IMR-90 (cell line): Measurements from ENCODE around the gene RABGAP1. TPM values are rescaled to one million over a fixed set of nuclear protein-coding genes. Genes with fewer than 3 reads are reported as not detected.
A peak's percentile ranks its signal among the peaks of the same experiment; 100 is the strongest.

Experiments used
- ATAC-seq: fragments of 200-7000 bp; cut with Tn5 transposase; 2 replicates; pipeline ENCODE4 v1.9.1; 2020; ENCODE audit warnings: low read depth, mild to moderate bottlenecking, moderate library complexity
- BruUV-seq: library from RNA; stranded (reverse); fragments of 400-500 nt; replicated peaks from 2 replicates; lab custom pipeline; 2021; lab: Mats Ljungman, UMichigan
- CTCF ChIA-PET: fragments of 300-600 bp; formaldehyde crosslinking; extraction: SDS; loops from one replicate; lab custom pipeline; 2021; ENCODE audit warnings: antibody characterized with exemption; lab: Yijun Ruan, JAX
- POLR2A ChIA-PET: fragments of 300-600 bp; sonication (Branson Sonifier 250); formaldehyde crosslinking; loops from one replicate; lab custom pipeline; 2022; ENCODE audit warnings: antibody characterized with exemption; ENCODE audit not compliant: unreplicated experiment; lab: Charles Lee
- DNase-seq: peaks from one replicate; pipeline ENCODE4 v3.0.0; 2013
- H2AFZ ChIP-seq: replicated peaks from 2 replicates; pipeline ENCODE3; 2013; ENCODE audit warnings: low read length, mild to moderate bottlenecking; ENCODE audit not compliant: poor library complexity
- H2AK5ac ChIP-seq: 2 replicates; pipeline ENCODE4 v1.6.1; 2013; ENCODE audit warnings: low read depth, low read length, inconsistent platforms
- H2AK9ac ChIP-seq: replicated peaks from 2 replicates; pipeline ENCODE3; 2013; ENCODE audit warnings: mild to moderate bottlenecking, low read depth, low read length, moderate library complexity; ENCODE audit not compliant: poor library complexity
- H2BK120ac ChIP-seq: 2 replicates; pipeline ENCODE4 v1.6.1; 2013; ENCODE audit warnings: low read depth, low read length, inconsistent platforms
- H2BK15ac ChIP-seq: 3 replicates; pipeline ENCODE4 v1.6.1; 2013; ENCODE audit warnings: low read depth, low read length, inconsistent platforms
- H2BK20ac ChIP-seq: 2 replicates; pipeline ENCODE4 v1.6.1; 2013; ENCODE audit warnings: low read depth, mild to moderate bottlenecking, inconsistent platforms, low read length, moderate library complexity
- H2BK5ac ChIP-seq: 2 replicates; pipeline ENCODE4 v1.6.1; 2013; ENCODE audit warnings: mild to moderate bottlenecking, low read depth, low read length, inconsistent platforms; ENCODE audit not compliant: poor library complexity, severe bottlenecking
- H3K14ac ChIP-seq: replicated peaks from 2 replicates; pipeline ENCODE4 v1.6.1; 2013; ENCODE audit warnings: low read depth, low read length, inconsistent platforms
- H3K18ac ChIP-seq: 2 replicates; pipeline ENCODE4 v1.6.1; 2013; ENCODE audit warnings: low read depth, low read length, control low read depth
- H3K23ac ChIP-seq: 2 replicates; pipeline ENCODE4 v1.6.1; 2013; ENCODE audit warnings: low read depth, low read length, inconsistent platforms
- H3K27ac ChIP-seq: 2 replicates; pipeline ENCODE4 v1.5.1; 2013; ENCODE audit warnings: mild to moderate bottlenecking, control low read depth, low read length; ENCODE audit not compliant: insufficient read depth
- H3K27me3 ChIP-seq: 2 replicates; pipeline ENCODE4 v1.6.1; 2013; ENCODE audit warnings: low read length; ENCODE audit not compliant: control insufficient read depth, insufficient read depth
- H3K36me3 ChIP-seq: 2 replicates; pipeline ENCODE4 v1.6.1; 2013; ENCODE audit warnings: low read length, mixed read lengths; ENCODE audit not compliant: control insufficient read depth, insufficient read depth
- H3K4ac ChIP-seq: 2 replicates; pipeline ENCODE4 v1.6.1; 2013; ENCODE audit warnings: low read depth, low read length, inconsistent platforms
- H3K4me1 ChIP-seq: 2 replicates; pipeline ENCODE4 v1.6.1; 2013; ENCODE audit warnings: low read length, mixed read lengths; ENCODE audit not compliant: control insufficient read depth, insufficient read depth
- H3K4me2 ChIP-seq: 2 replicates; pipeline ENCODE4 v1.6.1; 2013; ENCODE audit warnings: low read depth, mild to moderate bottlenecking, control low read depth, low read length, moderate library complexity
- H3K4me3 ChIP-seq: 2 replicates; pipeline ENCODE4 v1.5.1; 2013; ENCODE audit warnings: low read depth, mild to moderate bottlenecking, control low read depth, low read length, moderate library complexity; ENCODE audit not compliant: insufficient read depth
- H3K56ac ChIP-seq: 2 replicates; pipeline ENCODE4 v1.6.1; 2013; ENCODE audit warnings: low read length, inconsistent platforms; ENCODE audit not compliant: insufficient read depth; ENCODE audit errors: extremely low read depth
- H3K79me1 ChIP-seq, 2 experiments: 2 replicates each; pipeline ENCODE4 v1.6.1; 2013; ENCODE audit warnings: low read length in 2 of 2, inconsistent platforms in 1 of 2, low read depth in 1 of 2
- H3K9ac ChIP-seq: 2 replicates; pipeline ENCODE4 v1.6.1; 2013; ENCODE audit warnings: low read depth, low read length, control low read depth
- H3K9me1 ChIP-seq: 2 replicates; pipeline ENCODE4 v1.6.1; 2013; ENCODE audit warnings: low read length, inconsistent platforms; ENCODE audit not compliant: insufficient read depth
- H3K9me3 ChIP-seq: 2 replicates; pipeline ENCODE4 v1.6.1; 2013; ENCODE audit warnings: low read length; ENCODE audit not compliant: control insufficient read depth, insufficient read depth
- H4K20me1 ChIP-seq: 2 replicates; pipeline ENCODE4 v1.6.1; 2013; ENCODE audit warnings: low read length, inconsistent platforms; ENCODE audit not compliant: insufficient read depth
- H4K5ac ChIP-seq: 2 replicates; pipeline ENCODE4 v1.6.1; 2013; ENCODE audit warnings: mild to moderate bottlenecking, low read depth, low read length, control low read depth
- H4K8ac ChIP-seq, 2 experiments: 2 replicates each; pipeline ENCODE4 v1.6.1; 2013; ENCODE audit warnings: low read depth in 2 of 2, low read length in 2 of 2, control low read depth in 1 of 2, inconsistent platforms in 1 of 2
- H4K91ac ChIP-seq: 2 replicates; pipeline ENCODE4 v1.6.1; 2013; ENCODE audit warnings: low read depth, low read length, inconsistent platforms; ENCODE audit not compliant: insufficient read depth
- BHLHE40 ChIP-seq: fragments of 150-350 bp; IDR thresholded peaks from 2 replicates; pipeline ENCODE4 v1.6.1; 2016; ENCODE audit warnings: mild to moderate bottlenecking, low read depth, low read length
- CEBPB ChIP-seq: IDR thresholded peaks from 2 replicates; pipeline ENCODE4 v1.6.1; 2012; ENCODE audit warnings: low read depth, low read length, improper control_type of control experiment
- CHD1 ChIP-seq: IDR thresholded peaks from 2 replicates; pipeline ENCODE4 v1.6.1; 2012; ENCODE audit warnings: low read depth, low read length, improper control_type of control experiment
- ELK1 ChIP-seq: fragments of 150-350 bp; IDR thresholded peaks from 2 replicates; pipeline ENCODE4 v1.6.1; 2016; ENCODE audit warnings: low read depth, mild to moderate bottlenecking, low read length, moderate library complexity, borderline replicate concordance
- FOS ChIP-seq: fragments of 150-350 bp; IDR thresholded peaks from 2 replicates; pipeline ENCODE4 v1.6.1; 2016; ENCODE audit warnings: low read depth, low read length
- MAFK ChIP-seq: IDR thresholded peaks from 2 replicates; pipeline ENCODE4 v1.6.1; 2012; ENCODE audit warnings: low read depth, low read length, improper control_type of control experiment
- MAZ ChIP-seq: IDR thresholded peaks from 2 replicates; pipeline ENCODE4 v1.6.1; 2012; ENCODE audit warnings: low read depth, mild to moderate bottlenecking, low read length, improper control_type of control experiment, moderate library complexity, borderline replicate concordance
- MXI1 ChIP-seq: IDR thresholded peaks from 2 replicates; pipeline ENCODE4 v1.6.1; 2012; ENCODE audit warnings: low read depth, mild to moderate bottlenecking, low read length, moderate library complexity, borderline replicate concordance
- NFE2L2 ChIP-seq: fragments of 150-350 bp; IDR thresholded peaks from 2 replicates; pipeline ENCODE4 v1.6.1; 2016; ENCODE audit warnings: low read depth, mild to moderate bottlenecking, low read length
- POLR2A ChIP-seq: IDR thresholded peaks from 2 replicates; pipeline ENCODE4 v1.6.1; 2012; ENCODE audit warnings: mild to moderate bottlenecking, low read depth, low read length
- RAD21 ChIP-seq: IDR thresholded peaks from 2 replicates; pipeline ENCODE4 v1.6.1; 2012; ENCODE audit warnings: low read length, improper control_type of control experiment
- RCOR1 ChIP-seq: IDR thresholded peaks from 2 replicates; pipeline ENCODE4 v1.6.1; 2012; ENCODE audit warnings: mild to moderate bottlenecking, low read length, improper control_type of control experiment; ENCODE audit not compliant: insufficient replicate concordance
- RFX5 ChIP-seq: IDR thresholded peaks from 2 replicates; pipeline ENCODE4 v1.8.0; 2012; ENCODE audit warnings: low read depth, mild to moderate bottlenecking, low read length, moderate library complexity
- SMC3 ChIP-seq: fragments of 150-350 bp; IDR thresholded peaks from 2 replicates; pipeline ENCODE4 v1.6.1; 2016; ENCODE audit warnings: low read depth, mild to moderate bottlenecking, antibody characterized with exemption, low read length, moderate library complexity
- USF2 ChIP-seq: fragments of 150-350 bp; IDR thresholded peaks from 2 replicates; pipeline ENCODE4 v1.6.1; 2017; ENCODE audit warnings: mild to moderate bottlenecking, antibody characterized with exemption, low read length, low read depth
- WGBS, 2 experiments: methylation state at CpG; one replicate each; pipeline versions ENCODE4 v1.1.5 to v1.1.7; 2013; ENCODE audit warnings: missing lambda C conversion rate in 2 of 2; ENCODE audit not compliant: insufficient read length in 1 of 2; ENCODE audit errors: extremely low coverage in 2 of 2; 5-methylcytosine and 5-hydroxymethylcytosine counted together
- dilution Hi-C: fragments of 300-500 bp; cut with HindIII; formaldehyde crosslinking; loops from one replicate; pipeline ENCODE4 v1.14.3; 2018; ENCODE audit warnings: low sequenced_read_pairs; ENCODE audit not compliant: unreplicated experiment
- in situ Hi-C: fragments of 300-500 bp; cut with MboI; formaldehyde crosslinking; loops from 3 replicates; pipeline ENCODE4 v1.14.3; 2019; ENCODE audit warnings: low sequenced_read_pairs, inconsistent platforms, mixed read lengths
- intact Hi-C: fragments of 100-400 bp; cut with micrococcal nuclease; formaldehyde crosslinking; loops from 2 replicates; pipeline ENCODE4 v1.10.0; 2022
- polyA plus RNA-seq, 3 experiments: library from polyadenylated mRNA; depleted of rRNA; stranded (reverse); fragments of >200 nt; gene quantifications; 2 replicates each; pipeline ENCODE4 v1.2.3, GENCODE V29; 2012; ENCODE audit warnings: low replicate concordance in 1 of 3
- total RNA-seq: library from RNA; depleted of rRNA; stranded (reverse); fragments of >200 nt; gene quantifications from 2 replicates; pipeline ENCODE4 v1.2.3, GENCODE V29; 2012
- TF ChIP-seq, protein P1 (sequence below): conservative IDR thresholded peaks from 2 replicates; pipeline ENCODE4 v1.5.1; 2012; ENCODE audit warnings: mild to moderate bottlenecking, low read depth, low read length, improper control_type of control experiment

RABGAP1 gene
- total and polyA plus RNA-seq, 2 of the 4 experiments (the other 2 are of a cell fraction), result 20.0 to 53.9 TPM

DNA sequence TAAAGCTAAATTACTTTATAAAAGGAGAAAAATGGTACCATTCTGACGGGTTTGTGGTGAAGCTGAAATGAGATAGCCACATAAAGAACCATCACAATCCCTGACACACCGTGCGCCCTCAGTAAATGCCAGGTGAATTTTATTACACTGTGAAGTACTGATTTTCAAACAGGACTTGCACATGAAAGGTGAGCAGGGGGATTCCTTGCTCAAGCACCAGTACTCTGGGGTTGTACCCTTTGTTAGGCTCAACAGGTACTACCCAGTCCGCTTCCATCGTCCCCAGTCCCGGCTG, 419 bp upstream of the RABGAP1 start:
- Histone ChIP-seq H2BK15ac (no peak overlapping the region), H2BK5ac (peak overlapping the region; percentile 39), H3K27ac (peak overlapping the region; percentile 51; the same call in 1 of the 2 replicates), H3K4me1 (peaks cover 5% of the 10 kb centered on the region), H3K27me3 (no peaks in the 10 kb centered on the region), H4K20me1 (peaks cover 15% of the 10 kb centered on the region; the same call in 1 of the 2 replicates), H3K18ac (no peak overlapping the region), H3K56ac (no peak overlapping the region), H3K4ac (peak overlapping the region; percentile 43), H3K14ac (peak overlapping the region; percentile 40), H3K23ac (no peak overlapping the region), H3K9me1 (no peaks in the 10 kb centered on the region), H2BK120ac (no peak overlapping the region), H3K4me2 (peak overlapping the region; percentile 98), H4K91ac (peak overlapping the region; percentile 3; the same call in 1 of the 2 replicates), H3K9ac (peak overlapping the region; percentile 8; the same call in 1 of the 2 replicates), H4K5ac (peak overlapping the region; percentile 96), H3K9me3 (no peaks in the 10 kb centered on the region), H3K79me1 (peaks cover 11 to 38% of the 10 kb centered on the region in 2 experiments), H4K8ac (peak overlapping the region; percentile 89 to 98), H2AFZ (peak overlapping the region; percentile 72), H2AK9ac (no peak overlapping the region), H2AK5ac (peak overlapping the region; percentile 88; the same call in 1 of the 2 replicates), H3K36me3 (peaks cover 14% of the 10 kb centered on the region), H2BK20ac (no peak overlapping the region), H3K4me3 (peak overlapping the region; percentile 30)
- no TSS peak for BruUV-seq
- no peak for ATAC-seq
- POLR2A ChIA-PET, result interaction anchor here (0.7 to 1.1 kb wide), 4 partner anchors 9 to 31 kb away, joined by 3 to 5 read pairs (median 4); partner anchors contain the start of gene ZBTB26
- dilution Hi-C loops (no loop called here), in situ Hi-C loops (no loop called here), intact Hi-C loops (loop anchor here (1.0 to 2.0 kb wide), 2 partner anchors 9 to 36 kb away; partner anchors contain the start of genes RC3H2 and ZBTB26)
- WGBS, 2 experiments, result no CpG with 5 or more reads among the region's 6 CpGs
- CTCF ChIA-PET, result no interaction called here
- no peak for DNase-seq
- TF ChIP-seq RCOR1, result no peak
- no peak for TF ChIP-seq CEBPB
- TF ChIP-seq MXI1, result no peak
- no peak for TF ChIP-seq CHD1
- no peak for TF ChIP-seq USF2
- TF ChIP-seq RAD21, result no peak
- TF ChIP-seq MAFK, result no peak
- no peak for TF ChIP-seq SMC3
- TF ChIP-seq NFE2L2, result no peak
- TF ChIP-seq, protein P1, sequence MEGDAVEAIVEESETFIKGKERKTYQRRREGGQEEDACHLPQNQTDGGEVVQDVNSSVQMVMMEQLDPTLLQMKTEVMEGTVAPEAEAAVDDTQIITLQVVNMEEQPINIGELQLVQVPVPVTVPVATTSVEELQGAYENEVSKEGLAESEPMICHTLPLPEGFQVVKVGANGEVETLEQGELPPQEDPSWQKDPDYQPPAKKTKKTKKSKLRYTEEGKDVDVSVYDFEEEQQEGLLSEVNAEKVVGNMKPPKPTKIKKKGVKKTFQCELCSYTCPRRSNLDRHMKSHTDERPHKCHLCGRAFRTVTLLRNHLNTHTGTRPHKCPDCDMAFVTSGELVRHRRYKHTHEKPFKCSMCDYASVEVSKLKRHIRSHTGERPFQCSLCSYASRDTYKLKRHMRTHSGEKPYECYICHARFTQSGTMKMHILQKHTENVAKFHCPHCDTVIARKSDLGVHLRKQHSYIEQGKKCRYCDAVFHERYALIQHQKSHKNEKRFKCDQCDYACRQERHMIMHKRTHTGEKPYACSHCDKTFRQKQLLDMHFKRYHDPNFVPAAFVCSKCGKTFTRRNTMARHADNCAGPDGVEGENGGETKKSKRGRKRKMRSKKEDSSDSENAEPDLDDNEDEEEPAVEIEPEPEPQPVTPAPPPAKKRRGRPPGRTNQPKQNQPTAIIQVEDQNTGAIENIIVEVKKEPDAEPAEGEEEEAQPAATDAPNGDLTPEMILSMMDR, result no peak
- no peak for TF ChIP-seq FOS
- TF ChIP-seq MAZ, result no peak
- TF ChIP-seq BHLHE40, result no peak
- TF ChIP-seq ELK1, result no peak
- no peak for TF ChIP-seq RFX5
- TF ChIP-seq POLR2A, result no peak
